ENCODE results near the gene PLCL1. TPM values are rescaled to one million over a fixed set of nuclear protein-coding genes. Genes with fewer than 3 reads are reported as not detected.

PLCL1 gene
- total RNA-seq, 1 experiment from 2014 or later: 0.07 TPM

DNA sequence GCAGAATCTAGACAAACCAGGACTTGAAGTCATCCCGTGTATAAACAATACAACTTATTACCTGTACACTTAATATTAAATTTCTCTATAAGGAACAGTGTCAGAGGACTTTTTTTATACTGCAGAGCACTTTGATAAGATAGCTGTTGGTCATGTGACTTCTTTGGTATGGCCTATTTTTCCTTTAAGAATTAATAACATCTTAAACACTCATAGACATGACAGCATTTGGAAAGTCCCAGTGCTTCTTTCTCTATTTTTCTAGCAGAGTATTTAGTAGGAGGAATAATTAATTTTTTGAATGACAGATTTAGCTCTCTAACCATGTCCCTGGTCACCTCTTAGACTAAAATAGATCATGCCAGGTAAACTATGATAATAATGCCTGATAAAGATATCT, 59.4 kb downstream of the PLCL1 start:
- Histone ChIP-seq H2AFZ (ENCODE audit: low read depth, low read length, poor library complexity, severe bottlenecking) (no peak overlapping the region), H3K27ac (ENCODE audit: low read depth, low read length) (no peak overlapping the region), H4K20me1 (ENCODE audit: insufficient read depth) (no peaks in the 10 kb centered on the region), H3K79me2 (ENCODE audit: insufficient read depth, low read length) (no peaks in the 10 kb centered on the region), H3K27me3 (ENCODE audit: insufficient read depth, low read length) (peaks cover 7% of the 10 kb centered on the region; the same call in 1 of the 2 replicates), H3K4me1 (ENCODE audit: control insufficient read depth in 1 of 2, insufficient read depth in 2 of 2, low read length in 2 of 2) (no peaks in the 10 kb centered on the region), H3K36me3 (ENCODE audit: control insufficient read depth in 1 of 2, insufficient read depth in 2 of 2, low read length in 2 of 2) (no peaks in the 10 kb centered on the region), H3K4me2 (ENCODE audit: low read length) (no peak overlapping the region), H3K9ac (ENCODE audit: low read length) (no peak overlapping the region), H3K9me2 (ENCODE audit: insufficient read depth) (no peaks in the 10 kb centered on the region), H3K9me3 (ENCODE audit: control insufficient read depth in 1 of 2, insufficient read depth in 1 of 2, low read depth in 1 of 2, low read length in 2 of 2) (no peaks in the 10 kb centered on the region), H3K4me3 (replicated peaks in 1 of 2; ENCODE audit: low read depth in 1 of 2, low read length in 2 of 2) (no peak overlapping the region)
- POLR2A ChIA-PET: no interaction called here
- no TSS peak for BruUV-seq (replicated peaks)
- RAD21 ChIA-PET (ENCODE audit: low non-redundant PET in 1 of 2, low total read pairs in 2 of 2, uncharacterized antibody in 2 of 2, unreplicated experiment in 2 of 2): no interaction called here
- CTCF ChIA-PET: no interaction called here
- ATAC-seq (no peak), DNase-seq (ENCODE audit: low read depth, low spot score) (no peak)
- TF ChIP-seq, protein P1, sequence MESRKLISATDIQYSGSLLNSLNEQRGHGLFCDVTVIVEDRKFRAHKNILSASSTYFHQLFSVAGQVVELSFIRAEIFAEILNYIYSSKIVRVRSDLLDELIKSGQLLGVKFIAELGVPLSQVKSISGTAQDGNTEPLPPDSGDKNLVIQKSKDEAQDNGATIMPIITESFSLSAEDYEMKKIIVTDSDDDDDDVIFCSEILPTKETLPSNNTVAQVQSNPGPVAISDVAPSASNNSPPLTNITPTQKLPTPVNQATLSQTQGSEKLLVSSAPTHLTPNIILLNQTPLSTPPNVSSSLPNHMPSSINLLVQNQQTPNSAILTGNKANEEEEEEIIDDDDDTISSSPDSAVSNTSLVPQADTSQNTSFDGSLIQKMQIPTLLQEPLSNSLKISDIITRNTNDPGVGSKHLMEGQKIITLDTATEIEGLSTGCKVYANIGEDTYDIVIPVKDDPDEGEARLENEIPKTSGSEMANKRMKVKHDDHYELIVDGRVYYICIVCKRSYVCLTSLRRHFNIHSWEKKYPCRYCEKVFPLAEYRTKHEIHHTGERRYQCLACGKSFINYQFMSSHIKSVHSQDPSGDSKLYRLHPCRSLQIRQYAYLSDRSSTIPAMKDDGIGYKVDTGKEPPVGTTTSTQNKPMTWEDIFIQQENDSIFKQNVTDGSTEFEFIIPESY (IDR thresholded peaks at IDR 0.05; ENCODE audit: extremely low read depth, insufficient replicate concordance, low read length): no peak
- TF ChIP-seq, protein P2, sequence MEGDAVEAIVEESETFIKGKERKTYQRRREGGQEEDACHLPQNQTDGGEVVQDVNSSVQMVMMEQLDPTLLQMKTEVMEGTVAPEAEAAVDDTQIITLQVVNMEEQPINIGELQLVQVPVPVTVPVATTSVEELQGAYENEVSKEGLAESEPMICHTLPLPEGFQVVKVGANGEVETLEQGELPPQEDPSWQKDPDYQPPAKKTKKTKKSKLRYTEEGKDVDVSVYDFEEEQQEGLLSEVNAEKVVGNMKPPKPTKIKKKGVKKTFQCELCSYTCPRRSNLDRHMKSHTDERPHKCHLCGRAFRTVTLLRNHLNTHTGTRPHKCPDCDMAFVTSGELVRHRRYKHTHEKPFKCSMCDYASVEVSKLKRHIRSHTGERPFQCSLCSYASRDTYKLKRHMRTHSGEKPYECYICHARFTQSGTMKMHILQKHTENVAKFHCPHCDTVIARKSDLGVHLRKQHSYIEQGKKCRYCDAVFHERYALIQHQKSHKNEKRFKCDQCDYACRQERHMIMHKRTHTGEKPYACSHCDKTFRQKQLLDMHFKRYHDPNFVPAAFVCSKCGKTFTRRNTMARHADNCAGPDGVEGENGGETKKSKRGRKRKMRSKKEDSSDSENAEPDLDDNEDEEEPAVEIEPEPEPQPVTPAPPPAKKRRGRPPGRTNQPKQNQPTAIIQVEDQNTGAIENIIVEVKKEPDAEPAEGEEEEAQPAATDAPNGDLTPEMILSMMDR (IDR thresholded peaks at IDR 0.05 in 2 of 3, conservative IDR thresholded peaks at IDR 0.05 in 1 of 3; ENCODE audit: borderline replicate concordance in 1 of 3, insufficient read depth in 1 of 3, low read depth in 2 of 3, low read length in 2 of 3): no peak
- no peak for TF ChIP-seq POLR2AphosphoS5 (IDR thresholded peaks at IDR 0.05; ENCODE audit: low read depth, low read length)
- TF ChIP-seq ZNF274 (IDR thresholded peaks at IDR 0.05; ENCODE audit: low read depth, low read length): no peak
- TF ChIP-seq, protein P3, sequence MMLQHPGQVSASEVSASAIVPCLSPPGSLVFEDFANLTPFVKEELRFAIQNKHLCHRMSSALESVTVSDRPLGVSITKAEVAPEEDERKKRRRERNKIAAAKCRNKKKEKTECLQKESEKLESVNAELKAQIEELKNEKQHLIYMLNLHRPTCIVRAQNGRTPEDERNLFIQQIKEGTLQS (IDR thresholded peaks at IDR 0.05): no peak
- intact Hi-C loops (cut with micrococcal nuclease): no loop called here

Measured in HCT116 (cell line).